LNCAP (cell line): ENCODE measurements around the gene CAV1.

ENCODE experiments used
- CTCF ChIP-seq: fragments of 450-650 bp; IDR thresholded peaks from 2 replicates; pipeline ENCODE4 v1.5.1; 2017; ENCODE audit warnings: mild to moderate bottlenecking

CAV1 gene

GRCh38 chr7:116510795-116511194 is 14.0 kb upstream of the CAV1 start:
- TF ChIP-seq CTCF = no peak

- TF ChIP-seq CTCF = no peak
These were observed 13.0 kb upstream of the CAV1 start for GRCh38 chr7:116511552-116512519.

- TF ChIP-seq CTCF = no peak
These were observed 12.2 kb upstream of the CAV1 start for GRCh38 chr7:116512520-116513188.

- TF ChIP-seq CTCF = no peak
These were observed 9.3 kb upstream of the CAV1 start for GRCh38 chr7:116515584-116515983.

- no peak for TF ChIP-seq CTCF
These were observed 8.5 kb upstream of the CAV1 start for GRCh38 chr7:116516324-116516723.

- TF ChIP-seq CTCF = no peak
These were observed 7.2 kb upstream of the CAV1 start for GRCh38 chr7:116517626-116518025.

- no peak for TF ChIP-seq CTCF
These were observed 5.9 kb upstream of the CAV1 start for GRCh38 chr7:116518961-116519360.
